MCF 10A (cell line): ENCODE data around the gene CACNA2D3. TPM values are rescaled to one million over a fixed set of nuclear protein-coding genes. Genes with fewer than 3 reads are reported as not detected.

Experiments used
- BruUV-seq: library from RNA; stranded (reverse); fragments of 400-500 nt; replicated peaks from 2 replicates; lab custom pipeline; 2021; lab: Mats Ljungman, UMichigan
- CTCF ChIA-PET: fragments of 300-600 bp; sonication (Branson Sonifier 250); formaldehyde crosslinking; extraction: SDS; loops from one replicate; lab custom pipeline; 2021; ENCODE audit warnings: antibody characterized with exemption, inconsistent platforms; lab: Yijun Ruan, JAX
- POLR2A ChIA-PET: fragments of 300-600, 350-650 bp; sonication (Branson Sonifier 250); formaldehyde crosslinking; extraction: SDS; loops from one replicate; lab custom pipeline; 2020; ENCODE audit warnings: antibody characterized with exemption, inconsistent platforms; lab: Yijun Ruan, JAX
- DNase-seq: peaks from one replicate; pipeline ENCODE4 v3.0.0-alpha.2; 2018; ENCODE audit not compliant: unreplicated experiment
- H3K27ac Mint-ChIP-seq: one replicate; pipeline ENCODE4 v1.8.0; 2022; ENCODE audit warnings: mild to moderate bottlenecking, low read depth, mixed read lengths; ENCODE audit not compliant: unreplicated experiment
- H3K27me3 Mint-ChIP-seq: one replicate; pipeline ENCODE4 v1.8.0; 2022; ENCODE audit warnings: mixed read lengths; ENCODE audit not compliant: insufficient read depth, unreplicated experiment
- H3K36me3 Mint-ChIP-seq: one replicate; pipeline ENCODE4 v1.8.0; 2022; ENCODE audit warnings: mild to moderate bottlenecking, moderate library complexity, mixed read lengths; ENCODE audit not compliant: insufficient read depth, unreplicated experiment
- H3K4me1 Mint-ChIP-seq: one replicate; pipeline ENCODE4 v1.8.0; 2022; ENCODE audit warnings: mixed read lengths; ENCODE audit not compliant: insufficient read depth, unreplicated experiment
- H3K4me3 Mint-ChIP-seq: one replicate; pipeline ENCODE4 v1.8.0; 2022; ENCODE audit warnings: mild to moderate bottlenecking, moderate library complexity, mixed read lengths; ENCODE audit not compliant: unreplicated experiment
- H3K9me3 Mint-ChIP-seq: one replicate; pipeline ENCODE4 v1.8.0; 2022; ENCODE audit warnings: mixed read lengths; ENCODE audit not compliant: unreplicated experiment
- intact Hi-C: fragments of 100-400 bp; cut with micrococcal nuclease; formaldehyde crosslinking; loops from 2 replicates; pipeline ENCODE4 v1.14.1; 2022
- total RNA-seq: library from RNA; stranded (reverse); gene quantifications from 2 replicates; pipeline ENCODE4 v1.2.3, GENCODE V29; 2022
- TF ChIP-seq, protein P1 (sequence below): fragments of 200-600 bp; IDR thresholded peaks from one replicate; pipeline ENCODE4 v1.8.0; 2022; ENCODE audit warnings: antibody characterized with exemption, mild to moderate bottlenecking; ENCODE audit not compliant: unreplicated experiment

CACNA2D3 gene
- total RNA-seq, 1 experiment from 2014 or later = 2.3 TPM

DNA sequence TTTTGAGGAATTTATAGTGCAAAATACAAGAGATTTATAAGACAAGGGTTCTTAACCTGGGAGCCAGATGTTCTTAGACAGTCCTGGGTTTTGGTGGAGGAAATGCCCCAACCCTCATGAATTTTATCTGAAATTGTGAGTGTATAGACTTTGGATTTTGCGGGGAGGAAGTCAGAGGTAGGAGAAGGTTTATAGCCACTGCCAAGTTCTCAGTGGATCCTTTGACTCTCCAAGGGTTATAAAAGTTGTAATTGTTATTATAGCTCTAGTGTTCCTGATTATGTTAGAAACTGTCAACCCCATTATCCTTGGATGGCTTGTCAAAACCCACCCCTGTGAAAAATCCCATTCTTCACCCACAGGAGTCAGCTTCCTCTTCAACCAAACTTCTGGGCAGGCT is 621.9 kb downstream of the CACNA2D3 start:
- Mint-ChIP-seq H3K27me3 (peaks cover 17% of the 10 kb centered on the region), H3K4me1 (no peaks in the 10 kb centered on the region), H3K36me3 (peaks cover 5% of the 10 kb centered on the region), H3K27ac (no peak overlapping the region), H3K4me3 (no peak overlapping the region), H3K9me3 (no peaks in the 10 kb centered on the region)
- no peak for DNase-seq
- no TSS peak for BruUV-seq
- intact Hi-C loops = no loop called here
- ChIA-PET POLR2A (interaction anchor here (0.6 kb wide), 1 partner anchor 1394 kb away, joined by 3 read pairs; no protein-coding TSS in a partner anchor), CTCF (no interaction called here)
- TF ChIP-seq, protein P1, sequence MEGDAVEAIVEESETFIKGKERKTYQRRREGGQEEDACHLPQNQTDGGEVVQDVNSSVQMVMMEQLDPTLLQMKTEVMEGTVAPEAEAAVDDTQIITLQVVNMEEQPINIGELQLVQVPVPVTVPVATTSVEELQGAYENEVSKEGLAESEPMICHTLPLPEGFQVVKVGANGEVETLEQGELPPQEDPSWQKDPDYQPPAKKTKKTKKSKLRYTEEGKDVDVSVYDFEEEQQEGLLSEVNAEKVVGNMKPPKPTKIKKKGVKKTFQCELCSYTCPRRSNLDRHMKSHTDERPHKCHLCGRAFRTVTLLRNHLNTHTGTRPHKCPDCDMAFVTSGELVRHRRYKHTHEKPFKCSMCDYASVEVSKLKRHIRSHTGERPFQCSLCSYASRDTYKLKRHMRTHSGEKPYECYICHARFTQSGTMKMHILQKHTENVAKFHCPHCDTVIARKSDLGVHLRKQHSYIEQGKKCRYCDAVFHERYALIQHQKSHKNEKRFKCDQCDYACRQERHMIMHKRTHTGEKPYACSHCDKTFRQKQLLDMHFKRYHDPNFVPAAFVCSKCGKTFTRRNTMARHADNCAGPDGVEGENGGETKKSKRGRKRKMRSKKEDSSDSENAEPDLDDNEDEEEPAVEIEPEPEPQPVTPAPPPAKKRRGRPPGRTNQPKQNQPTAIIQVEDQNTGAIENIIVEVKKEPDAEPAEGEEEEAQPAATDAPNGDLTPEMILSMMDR = no peak

DNA sequence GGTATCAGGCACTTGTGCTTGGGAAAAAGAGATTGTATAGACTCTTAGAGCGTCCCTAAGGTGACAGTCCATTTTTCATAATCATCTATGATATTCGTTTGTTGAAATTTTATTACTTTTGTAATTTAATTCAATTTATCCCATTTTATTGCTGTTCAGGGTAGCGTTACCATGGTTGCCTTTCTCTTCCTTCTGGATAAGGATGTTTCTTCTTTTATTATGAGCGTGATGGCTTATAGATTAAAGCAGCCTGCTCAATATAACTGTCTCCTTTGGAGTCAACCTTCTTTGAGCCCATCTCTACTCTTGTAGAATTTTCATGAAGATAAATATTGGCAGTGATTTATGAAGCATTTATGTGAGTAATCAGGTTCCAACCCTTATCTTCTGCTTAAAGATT is 623.5 kb downstream of the CACNA2D3 start:
- Mint-ChIP-seq H3K4me1 (no peaks in the 10 kb centered on the region), H3K4me3 (no peak overlapping the region), H3K36me3 (peaks cover 5% of the 10 kb centered on the region), H3K27ac (no peak overlapping the region), H3K9me3 (no peaks in the 10 kb centered on the region), H3K27me3 (peaks cover 17% of the 10 kb centered on the region)
- no peak for DNase-seq
- ChIA-PET CTCF (interaction anchor here (0.6 kb wide), 1 partner anchor 807 kb away, joined by 3 read pairs; no protein-coding TSS in a partner anchor), POLR2A (interaction anchor here (1.2 kb wide), 1 partner anchor 9 kb away, joined by 3 read pairs; no protein-coding TSS in a partner anchor)
- intact Hi-C loops = no loop called here
- TF ChIP-seq, protein P1 = no peak
- no TSS peak for BruUV-seq

DNA sequence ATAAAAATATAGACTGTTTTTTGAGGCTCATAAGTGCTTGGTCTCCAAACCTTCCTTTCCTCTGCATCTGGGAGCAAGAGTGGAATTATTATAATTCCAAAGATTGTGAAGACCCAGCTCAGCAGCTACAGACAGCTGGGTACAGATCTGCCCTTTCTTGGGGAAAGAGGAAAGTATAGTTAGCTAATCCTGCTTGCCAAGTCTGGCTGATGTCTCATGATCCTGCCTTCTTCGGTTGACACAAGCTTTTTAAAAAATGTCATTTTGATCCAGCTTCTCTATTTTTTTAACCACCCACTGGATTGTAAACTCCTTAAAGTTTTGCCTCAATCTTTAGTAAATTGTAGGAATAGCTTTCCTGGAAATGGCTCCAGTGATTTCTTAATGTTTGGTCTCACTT is 624.4 kb downstream of the CACNA2D3 start:
- ChIA-PET POLR2A (interaction anchor here (1.2 kb wide), 1 partner anchor 10 kb away, joined by 3 read pairs; no protein-coding TSS in a partner anchor), CTCF (no interaction called here)
- Mint-ChIP-seq H3K4me1 (no peaks in the 10 kb centered on the region), H3K9me3 (no peaks in the 10 kb centered on the region), H3K27ac (no peak overlapping the region), H3K27me3 (peaks cover 17% of the 10 kb centered on the region), H3K4me3 (no peak overlapping the region), H3K36me3 (peaks cover 5% of the 10 kb centered on the region)
- TF ChIP-seq, protein P1 = no peak
- no peak for DNase-seq
- intact Hi-C loops = no loop called here
- BruUV-seq = no TSS peak

DNA sequence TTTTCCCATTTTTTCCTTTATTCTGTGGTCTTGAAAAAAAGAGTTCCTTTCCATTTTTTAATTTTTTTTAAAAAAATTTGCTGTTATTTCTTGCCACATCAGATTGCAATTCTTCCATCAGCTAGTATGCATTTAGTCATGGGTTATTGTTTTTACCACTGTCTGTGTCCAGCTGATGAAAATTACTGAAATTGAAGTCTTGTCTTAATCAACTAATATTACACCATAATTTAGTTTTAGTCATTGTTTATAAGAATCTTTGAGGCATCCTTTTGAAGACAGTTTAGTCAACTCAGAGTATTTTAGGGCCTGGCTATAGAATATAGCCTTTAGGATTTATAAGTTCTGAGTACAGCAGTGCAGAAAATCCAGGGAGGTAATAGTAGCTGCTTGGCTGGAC is 633.4 kb downstream of the CACNA2D3 start:
- Mint-ChIP-seq H3K27ac (no peak overlapping the region), H3K27me3 (peaks cover 23% of the 10 kb centered on the region), H3K9me3 (no peaks in the 10 kb centered on the region), H3K4me3 (no peak overlapping the region), H3K36me3 (peaks cover 8% of the 10 kb centered on the region), H3K4me1 (no peaks in the 10 kb centered on the region)
- ChIA-PET POLR2A (no interaction called here), CTCF (no interaction called here)
- intact Hi-C loops = no loop called here
- no peak for DNase-seq
- TF ChIP-seq, protein P1 = no peak
- no TSS peak for BruUV-seq
